C4-2B (cell line): Measurements from ENCODE around the gene SORCS1.

ENCODE experiments used
- H3K27ac ChIP-seq: fragments of 450-650 bp; 2 replicates; pipeline ENCODE4 v1.5.1; 2017
- ZFX ChIP-seq: fragments of 450-650 bp; IDR thresholded peaks from 2 replicates; pipeline ENCODE4 v1.6.1; 2017
- TF ChIP-seq, protein P1 (sequence below): fragments of 450-650 bp; conservative IDR thresholded peaks from 2 replicates; pipeline ENCODE4 v1.5.1; 2017; ENCODE audit warnings: mild to moderate bottlenecking

The SORCS1 gene

GRCh38 chr10:107144490-107144889 is 20.0 kb downstream of the SORCS1 start:
- H3K27ac ChIP-seq = no peak overlapping the region
- TF ChIP-seq, protein P1, sequence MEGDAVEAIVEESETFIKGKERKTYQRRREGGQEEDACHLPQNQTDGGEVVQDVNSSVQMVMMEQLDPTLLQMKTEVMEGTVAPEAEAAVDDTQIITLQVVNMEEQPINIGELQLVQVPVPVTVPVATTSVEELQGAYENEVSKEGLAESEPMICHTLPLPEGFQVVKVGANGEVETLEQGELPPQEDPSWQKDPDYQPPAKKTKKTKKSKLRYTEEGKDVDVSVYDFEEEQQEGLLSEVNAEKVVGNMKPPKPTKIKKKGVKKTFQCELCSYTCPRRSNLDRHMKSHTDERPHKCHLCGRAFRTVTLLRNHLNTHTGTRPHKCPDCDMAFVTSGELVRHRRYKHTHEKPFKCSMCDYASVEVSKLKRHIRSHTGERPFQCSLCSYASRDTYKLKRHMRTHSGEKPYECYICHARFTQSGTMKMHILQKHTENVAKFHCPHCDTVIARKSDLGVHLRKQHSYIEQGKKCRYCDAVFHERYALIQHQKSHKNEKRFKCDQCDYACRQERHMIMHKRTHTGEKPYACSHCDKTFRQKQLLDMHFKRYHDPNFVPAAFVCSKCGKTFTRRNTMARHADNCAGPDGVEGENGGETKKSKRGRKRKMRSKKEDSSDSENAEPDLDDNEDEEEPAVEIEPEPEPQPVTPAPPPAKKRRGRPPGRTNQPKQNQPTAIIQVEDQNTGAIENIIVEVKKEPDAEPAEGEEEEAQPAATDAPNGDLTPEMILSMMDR = no peak
- no peak for TF ChIP-seq ZFX

- TF ChIP-seq ZFX = no peak
- TF ChIP-seq, protein P1 = no peak
- no peak overlapping the region for H3K27ac ChIP-seq
Observed at GRCh38 chr10:107141524-107142061, 22.9 kb downstream of the SORCS1 start.

DNA sequence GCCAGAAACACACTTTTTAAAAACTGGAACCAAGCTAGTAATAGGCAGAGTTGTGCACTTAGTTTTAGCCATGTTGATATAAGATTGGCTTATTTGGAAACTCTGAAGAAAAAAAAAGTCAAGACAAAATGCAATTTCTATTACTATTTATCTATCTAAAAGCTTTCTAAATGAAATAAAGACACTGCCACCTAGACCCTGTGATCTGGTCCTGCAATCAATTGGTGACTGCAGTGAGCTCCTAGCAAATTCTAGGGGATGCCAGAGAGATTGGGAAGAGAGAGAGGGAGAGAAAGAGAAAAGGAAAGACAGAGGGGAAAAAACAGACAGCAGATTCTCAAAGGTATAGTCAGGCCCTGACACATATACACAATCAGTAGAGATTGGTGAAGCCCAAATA is 25.3 kb downstream of the SORCS1 start:
- no peak overlapping the region for H3K27ac ChIP-seq
- no peak for TF ChIP-seq ZFX
- TF ChIP-seq, protein P1 = no peak

GRCh38 chr10:107133656-107134055 is 30.9 kb downstream of the SORCS1 start:
- TF ChIP-seq, protein P1 = no peak

GRCh38 chr10:107129000-107129399 is 35.5 kb downstream of the SORCS1 start:
- TF ChIP-seq, protein P1 = no peak
- TF ChIP-seq ZFX = no peak

More at GRCh38 chr10:107133656-107134055, 30.9 kb downstream of the SORCS1 start:
- no peak overlapping the region for H3K27ac ChIP-seq

DNA sequence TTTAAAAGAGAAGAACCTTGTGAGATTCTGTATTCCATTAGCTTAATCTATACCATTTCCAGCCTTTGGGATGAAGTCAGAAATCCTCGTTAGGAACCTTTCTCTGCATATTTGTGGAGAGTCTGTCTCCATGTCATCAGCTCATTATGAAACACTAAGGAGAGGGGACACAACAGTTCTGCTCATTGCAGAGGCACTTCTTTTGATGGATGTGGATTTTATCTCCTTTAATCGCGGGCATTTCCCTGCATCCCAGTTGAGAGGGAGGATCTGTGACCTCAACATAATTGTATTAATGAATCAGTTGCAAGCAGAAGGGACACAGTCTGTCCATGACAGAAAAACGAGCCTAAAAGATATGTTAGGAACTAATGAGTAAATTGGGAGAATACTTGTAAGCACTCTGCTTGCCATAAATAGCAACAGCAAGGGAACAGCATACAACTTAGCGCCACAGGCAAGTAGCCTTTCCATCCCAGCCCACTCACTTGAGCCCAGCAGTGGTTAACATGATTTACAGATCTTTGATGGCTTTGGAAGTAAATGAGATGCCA is 37.9 kb downstream of the SORCS1 start:
- no peak overlapping the region for H3K27ac ChIP-seq
- no peak for TF ChIP-seq ZFX
- TF ChIP-seq, protein P1 = no peak

More at GRCh38 chr10:107129000-107129399, 35.5 kb downstream of the SORCS1 start:
- H3K27ac ChIP-seq = no peak overlapping the region

- TF ChIP-seq ZFX = no peak
- TF ChIP-seq, protein P1 = no peak
- no peak overlapping the region for H3K27ac ChIP-seq
Observed at GRCh38 chr10:107122703-107123102, 41.8 kb downstream of the SORCS1 start.
